ENCODE measurements around the gene R3HDM2. TPM values are rescaled to one million over a fixed set of nuclear protein-coding genes. Genes with fewer than 3 reads are reported as not detected.
A peak's percentile ranks its signal among the peaks of the same experiment; 100 is the strongest.

The R3HDM2 gene
- total RNA-seq, 1 experiment from 2014 or later = 64.0 TPM

- CTCF ChIA-PET = no interaction called here
- POLR2A ChIA-PET (ENCODE audit: low non-redundant PET) = no interaction called here
- Histone ChIP-seq H3K36me3 (ENCODE audit: insufficient read depth, low read length, poor library complexity, severe bottlenecking) (peaks cover 43% of the 10 kb centered on the region), H3K9me3 (ENCODE audit: low read depth, low read length, poor library complexity, severe bottlenecking) (no peaks in the 10 kb centered on the region), H3K4me3 (ENCODE audit: low read depth, low read length, poor library complexity, severe bottlenecking) (no peak overlapping the region), H3K27me3 (replicated peaks; ENCODE audit: insufficient read depth, low read depth, low read length, poor library complexity) (no peaks in the 10 kb centered on the region), H3K4me1 (ENCODE audit: insufficient read depth, low read length, poor library complexity, severe bottlenecking) (peaks cover 46% of the 10 kb centered on the region), H3K27ac (ENCODE audit: low read depth, low read length, poor library complexity, severe bottlenecking) (no peak overlapping the region)
- no peak for DNase-seq (ENCODE audit: low spot score)
- no TSS peak for BruUV-seq (replicated peaks)
- TF ChIP-seq CTCF (conservative IDR thresholded peaks at IDR 0.05; ENCODE audit: low read depth, low read length) (no peak), EZH2 (IDR thresholded peaks at IDR 0.05; ENCODE audit: borderline replicate concordance, low read depth, low read length, poor library complexity, severe bottlenecking) (no peak)
- intact Hi-C loops (cut with micrococcal nuclease; ENCODE audit: unreplicated experiment) = no loop called here
Observed at GRCh38 chr12:57235017-57235727, 195.7 kb downstream of the R3HDM2 start.

- intact Hi-C loops (cut with micrococcal nuclease; ENCODE audit: unreplicated experiment) = no loop called here
- CTCF ChIA-PET = no interaction called here
- H3K27ac ChIP-seq (ENCODE audit: low read depth, low read length, poor library complexity, severe bottlenecking) = peak overlapping the region; percentile 32
- DNase-seq (ENCODE audit: low spot score) = no peak
- no TSS peak for BruUV-seq (replicated peaks)
- POLR2A ChIA-PET (ENCODE audit: low non-redundant PET) = no interaction called here
- TF ChIP-seq EZH2 (IDR thresholded peaks at IDR 0.05; ENCODE audit: borderline replicate concordance, low read depth, low read length, poor library complexity, severe bottlenecking) = no peak
- no peaks in the 10 kb centered on the region for H3K27me3 ChIP-seq (replicated peaks; ENCODE audit: insufficient read depth, low read depth, low read length, poor library complexity)
- H3K4me1 ChIP-seq (ENCODE audit: insufficient read depth, low read length, poor library complexity, severe bottlenecking) = peaks cover 42% of the 10 kb centered on the region
- no peaks in the 10 kb centered on the region for H3K9me3 ChIP-seq (ENCODE audit: low read depth, low read length, poor library complexity, severe bottlenecking)
- H3K36me3 ChIP-seq (ENCODE audit: insufficient read depth, low read length, poor library complexity, severe bottlenecking) = peaks cover 43% of the 10 kb centered on the region
- H3K4me3 ChIP-seq (ENCODE audit: low read depth, low read length, poor library complexity, severe bottlenecking) = no peak overlapping the region
Observed at GRCh38 chr12:57234571-57235016, 196.2 kb downstream of the R3HDM2 start.

GRCh38 chr12:57234233-57234570 lies 196.6 kb downstream of the R3HDM2 start:
- TSS peak; percentile 25 for BruUV-seq (replicated peaks)
- intact Hi-C loops (cut with micrococcal nuclease; ENCODE audit: unreplicated experiment) = no loop called here
- Histone ChIP-seq H3K4me3 (ENCODE audit: low read depth, low read length, poor library complexity, severe bottlenecking) (no peak overlapping the region), H3K27me3 (replicated peaks; ENCODE audit: insufficient read depth, low read depth, low read length, poor library complexity) (no peaks in the 10 kb centered on the region), H3K9me3 (ENCODE audit: low read depth, low read length, poor library complexity, severe bottlenecking) (no peaks in the 10 kb centered on the region), H3K4me1 (ENCODE audit: insufficient read depth, low read length, poor library complexity, severe bottlenecking) (peaks cover 40% of the 10 kb centered on the region), H3K27ac (ENCODE audit: low read depth, low read length, poor library complexity, severe bottlenecking) (peak overlapping the region; percentile 32), H3K36me3 (ENCODE audit: insufficient read depth, low read length, poor library complexity, severe bottlenecking) (peaks cover 43% of the 10 kb centered on the region)
- TF ChIP-seq CTCF (conservative IDR thresholded peaks at IDR 0.05; ENCODE audit: low read depth, low read length) (no peak), EZH2 (IDR thresholded peaks at IDR 0.05; ENCODE audit: borderline replicate concordance, low read depth, low read length, poor library complexity, severe bottlenecking) (no peak)
- ChIA-PET CTCF (no interaction called here), POLR2A (ENCODE audit: low non-redundant PET) (no interaction called here)
- no peak for DNase-seq (ENCODE audit: low spot score)

Measured in A673 (cell line).